ENCODE measurements around the gene SKA3. TPM values are rescaled to one million over a fixed set of nuclear protein-coding genes. Genes with fewer than 3 reads are reported as not detected.

The SKA3 gene
- total RNA-seq, 1 experiment from 2014 or later = 42.1 TPM

DNA sequence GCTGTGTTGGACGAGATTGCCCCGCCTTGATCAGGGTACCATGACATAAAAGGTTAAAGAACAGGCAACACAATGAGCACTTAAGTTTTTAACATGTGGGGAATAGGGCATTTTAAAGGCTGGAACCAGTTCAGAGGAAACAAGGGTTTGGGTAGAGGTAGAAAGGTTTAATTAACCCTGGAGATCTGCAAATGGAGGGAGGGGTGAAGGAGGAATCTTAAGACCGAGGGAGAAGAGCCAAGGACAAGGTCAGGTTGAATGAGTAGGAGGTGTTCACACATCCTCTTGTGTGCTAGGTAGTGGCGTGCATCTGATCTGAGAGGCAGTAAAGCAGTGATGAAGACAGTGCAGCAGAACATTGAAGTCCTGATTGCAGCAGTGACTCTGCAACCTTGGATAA, 28.5 kb downstream of the SKA3 start (continued):
- TF ChIP-seq, protein P1, sequence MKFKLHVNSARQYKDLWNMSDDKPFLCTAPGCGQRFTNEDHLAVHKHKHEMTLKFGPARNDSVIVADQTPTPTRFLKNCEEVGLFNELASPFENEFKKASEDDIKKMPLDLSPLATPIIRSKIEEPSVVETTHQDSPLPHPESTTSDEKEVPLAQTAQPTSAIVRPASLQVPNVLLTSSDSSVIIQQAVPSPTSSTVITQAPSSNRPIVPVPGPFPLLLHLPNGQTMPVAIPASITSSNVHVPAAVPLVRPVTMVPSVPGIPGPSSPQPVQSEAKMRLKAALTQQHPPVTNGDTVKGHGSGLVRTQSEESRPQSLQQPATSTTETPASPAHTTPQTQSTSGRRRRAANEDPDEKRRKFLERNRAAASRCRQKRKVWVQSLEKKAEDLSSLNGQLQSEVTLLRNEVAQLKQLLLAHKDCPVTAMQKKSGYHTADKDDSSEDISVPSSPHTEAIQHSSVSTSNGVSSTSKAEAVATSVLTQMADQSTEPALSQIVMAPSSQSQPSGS (CRISPR knock-in tag; IDR thresholded peaks at IDR 0.05; ENCODE audit: borderline replicate concordance, low read depth) = no peak
- no peak for TF ChIP-seq GABPB1 (CRISPR knock-in tag; IDR thresholded peaks at IDR 0.05)
- no peak for TF ChIP-seq ZNF138 (CRISPR knock-in tag; conservative IDR thresholded peaks at IDR 0.05)
- no peak for TF ChIP-seq ZBTB21 (CRISPR knock-in tag; IDR thresholded peaks at IDR 0.05; ENCODE audit: borderline replicate concordance)
- TF ChIP-seq, protein P2, sequence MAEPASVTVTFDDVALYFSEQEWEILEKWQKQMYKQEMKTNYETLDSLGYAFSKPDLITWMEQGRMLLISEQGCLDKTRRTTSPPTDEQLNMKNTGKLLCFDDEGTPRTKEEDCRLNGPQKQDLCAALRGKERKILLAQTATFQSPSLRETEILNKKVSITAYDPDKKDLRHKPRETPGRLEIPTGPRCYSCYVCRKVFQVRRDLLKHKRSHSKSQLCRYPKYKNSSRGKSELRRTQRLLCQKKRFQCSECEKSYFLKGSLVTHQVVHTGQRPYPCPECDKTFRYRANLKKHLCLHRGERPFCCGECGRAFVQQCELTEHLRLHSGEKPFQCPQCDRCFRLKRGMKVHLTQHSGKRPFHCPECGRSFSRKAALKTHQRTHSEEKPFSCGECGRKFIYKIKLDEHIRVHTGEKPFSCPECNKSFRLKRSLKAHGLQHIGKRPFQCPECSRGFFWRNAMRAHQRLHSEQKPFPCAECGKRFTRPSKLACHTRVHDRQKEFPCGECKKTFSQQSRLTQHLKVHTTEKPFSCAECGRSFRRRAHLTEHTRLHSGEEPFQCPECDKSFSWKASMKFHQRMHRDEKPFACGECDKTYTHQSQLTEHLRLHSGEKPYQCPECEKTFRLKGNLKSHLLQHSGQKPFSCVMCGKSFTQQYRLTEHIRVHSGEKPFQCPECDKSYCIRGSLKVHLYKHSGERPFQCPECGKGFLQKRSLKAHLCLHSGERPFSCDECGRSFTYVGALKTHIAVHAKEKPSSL (CRISPR knock-in tag; conservative IDR thresholded peaks at IDR 0.05) = 0 out of 2 replicates have a peak, but pooled peaks have one; percentile 18
- TF ChIP-seq, protein P3, sequence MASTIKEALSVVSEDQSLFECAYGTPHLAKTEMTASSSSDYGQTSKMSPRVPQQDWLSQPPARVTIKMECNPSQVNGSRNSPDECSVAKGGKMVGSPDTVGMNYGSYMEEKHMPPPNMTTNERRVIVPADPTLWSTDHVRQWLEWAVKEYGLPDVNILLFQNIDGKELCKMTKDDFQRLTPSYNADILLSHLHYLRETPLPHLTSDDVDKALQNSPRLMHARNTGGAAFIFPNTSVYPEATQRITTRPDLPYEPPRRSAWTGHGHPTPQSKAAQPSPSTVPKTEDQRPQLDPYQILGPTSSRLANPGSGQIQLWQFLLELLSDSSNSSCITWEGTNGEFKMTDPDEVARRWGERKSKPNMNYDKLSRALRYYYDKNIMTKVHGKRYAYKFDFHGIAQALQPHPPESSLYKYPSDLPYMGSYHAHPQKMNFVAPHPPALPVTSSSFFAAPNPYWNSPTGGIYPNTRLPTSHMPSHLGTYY (CRISPR knock-in tag; IDR thresholded peaks at IDR 0.05) = peak; percentile 41; the same call in 1 of the 2 replicates
- TF ChIP-seq, protein P4, sequence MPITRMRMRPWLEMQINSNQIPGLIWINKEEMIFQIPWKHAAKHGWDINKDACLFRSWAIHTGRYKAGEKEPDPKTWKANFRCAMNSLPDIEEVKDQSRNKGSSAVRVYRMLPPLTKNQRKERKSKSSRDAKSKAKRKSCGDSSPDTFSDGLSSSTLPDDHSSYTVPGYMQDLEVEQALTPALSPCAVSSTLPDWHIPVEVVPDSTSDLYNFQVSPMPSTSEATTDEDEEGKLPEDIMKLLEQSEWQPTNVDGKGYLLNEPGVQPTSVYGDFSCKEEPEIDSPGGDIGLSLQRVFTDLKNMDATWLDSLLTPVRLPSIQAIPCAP (CRISPR knock-in tag; IDR thresholded peaks at IDR 0.05) = no peak
- no peak for TF ChIP-seq NR3C1 (CRISPR knock-in tag; conservative IDR thresholded peaks at IDR 0.05; ENCODE audit: low read depth)
- TF ChIP-seq RORB (CRISPR knock-in tag; IDR thresholded peaks at IDR 0.05) = no peak
- no peak for TF ChIP-seq SP1 (CRISPR knock-in tag; conservative IDR thresholded peaks at IDR 0.05)
- TF ChIP-seq ZNF263 (CRISPR knock-in tag; IDR thresholded peaks at IDR 0.05; ENCODE audit: low read depth) = no peak
- peak; percentile 46; the same call in 1 of the 2 replicates for TF ChIP-seq PRRX2 (CRISPR knock-in tag; IDR thresholded peaks at IDR 0.05)
- peak; percentile 70; the same call in 1 of the 2 replicates for TF ChIP-seq ZNF416 (CRISPR knock-in tag; IDR thresholded peaks at IDR 0.05)
- no peak for TF ChIP-seq ZNF423 (CRISPR knock-in tag; IDR thresholded peaks at IDR 0.05)
- TF ChIP-seq ELF4 (CRISPR knock-in tag; IDR thresholded peaks at IDR 0.05; ENCODE audit: low read depth) = no peak
- TF ChIP-seq, protein P5, sequence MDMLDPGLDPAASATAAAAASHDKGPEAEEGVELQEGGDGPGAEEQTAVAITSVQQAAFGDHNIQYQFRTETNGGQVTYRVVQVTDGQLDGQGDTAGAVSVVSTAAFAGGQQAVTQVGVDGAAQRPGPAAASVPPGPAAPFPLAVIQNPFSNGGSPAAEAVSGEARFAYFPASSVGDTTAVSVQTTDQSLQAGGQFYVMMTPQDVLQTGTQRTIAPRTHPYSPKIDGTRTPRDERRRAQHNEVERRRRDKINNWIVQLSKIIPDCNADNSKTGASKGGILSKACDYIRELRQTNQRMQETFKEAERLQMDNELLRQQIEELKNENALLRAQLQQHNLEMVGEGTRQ (CRISPR knock-in tag; IDR thresholded peaks at IDR 0.05) = no peak
- TF ChIP-seq, protein P6, sequence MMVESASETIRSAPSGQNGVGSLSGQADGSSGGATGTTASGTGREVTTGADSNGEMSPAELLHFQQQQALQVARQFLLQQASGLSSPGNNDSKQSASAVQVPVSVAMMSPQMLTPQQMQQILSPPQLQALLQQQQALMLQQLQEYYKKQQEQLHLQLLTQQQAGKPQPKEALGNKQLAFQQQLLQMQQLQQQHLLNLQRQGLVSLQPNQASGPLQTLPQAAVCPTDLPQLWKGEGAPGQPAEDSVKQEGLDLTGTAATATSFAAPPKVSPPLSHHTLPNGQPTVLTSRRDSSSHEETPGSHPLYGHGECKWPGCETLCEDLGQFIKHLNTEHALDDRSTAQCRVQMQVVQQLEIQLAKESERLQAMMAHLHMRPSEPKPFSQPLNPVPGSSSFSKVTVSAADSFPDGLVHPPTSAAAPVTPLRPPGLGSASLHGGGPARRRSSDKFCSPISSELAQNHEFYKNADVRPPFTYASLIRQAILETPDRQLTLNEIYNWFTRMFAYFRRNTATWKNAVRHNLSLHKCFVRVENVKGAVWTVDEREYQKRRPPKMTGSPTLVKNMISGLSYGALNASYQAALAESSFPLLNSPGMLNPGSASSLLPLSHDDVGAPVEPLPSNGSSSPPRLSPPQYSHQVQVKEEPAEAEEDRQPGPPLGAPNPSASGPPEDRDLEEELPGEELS (CRISPR knock-in tag; IDR thresholded peaks at IDR 0.05) = no peak
- TF ChIP-seq SMAD4 (CRISPR knock-in tag; IDR thresholded peaks at IDR 0.05) = no peak
- TF ChIP-seq, protein P7, sequence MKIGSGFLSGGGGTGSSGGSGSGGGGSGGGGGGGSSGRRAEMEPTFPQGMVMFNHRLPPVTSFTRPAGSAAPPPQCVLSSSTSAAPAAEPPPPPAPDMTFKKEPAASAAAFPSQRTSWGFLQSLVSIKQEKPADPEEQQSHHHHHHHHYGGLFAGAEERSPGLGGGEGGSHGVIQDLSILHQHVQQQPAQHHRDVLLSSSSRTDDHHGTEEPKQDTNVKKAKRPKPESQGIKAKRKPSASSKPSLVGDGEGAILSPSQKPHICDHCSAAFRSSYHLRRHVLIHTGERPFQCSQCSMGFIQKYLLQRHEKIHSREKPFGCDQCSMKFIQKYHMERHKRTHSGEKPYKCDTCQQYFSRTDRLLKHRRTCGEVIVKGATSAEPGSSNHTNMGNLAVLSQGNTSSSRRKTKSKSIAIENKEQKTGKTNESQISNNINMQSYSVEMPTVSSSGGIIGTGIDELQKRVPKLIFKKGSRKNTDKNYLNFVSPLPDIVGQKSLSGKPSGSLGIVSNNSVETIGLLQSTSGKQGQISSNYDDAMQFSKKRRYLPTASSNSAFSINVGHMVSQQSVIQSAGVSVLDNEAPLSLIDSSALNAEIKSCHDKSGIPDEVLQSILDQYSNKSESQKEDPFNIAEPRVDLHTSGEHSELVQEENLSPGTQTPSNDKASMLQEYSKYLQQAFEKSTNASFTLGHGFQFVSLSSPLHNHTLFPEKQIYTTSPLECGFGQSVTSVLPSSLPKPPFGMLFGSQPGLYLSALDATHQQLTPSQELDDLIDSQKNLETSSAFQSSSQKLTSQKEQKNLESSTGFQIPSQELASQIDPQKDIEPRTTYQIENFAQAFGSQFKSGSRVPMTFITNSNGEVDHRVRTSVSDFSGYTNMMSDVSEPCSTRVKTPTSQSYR (CRISPR knock-in tag; IDR thresholded peaks at IDR 0.05) = no peak
- TF ChIP-seq, protein P8, sequence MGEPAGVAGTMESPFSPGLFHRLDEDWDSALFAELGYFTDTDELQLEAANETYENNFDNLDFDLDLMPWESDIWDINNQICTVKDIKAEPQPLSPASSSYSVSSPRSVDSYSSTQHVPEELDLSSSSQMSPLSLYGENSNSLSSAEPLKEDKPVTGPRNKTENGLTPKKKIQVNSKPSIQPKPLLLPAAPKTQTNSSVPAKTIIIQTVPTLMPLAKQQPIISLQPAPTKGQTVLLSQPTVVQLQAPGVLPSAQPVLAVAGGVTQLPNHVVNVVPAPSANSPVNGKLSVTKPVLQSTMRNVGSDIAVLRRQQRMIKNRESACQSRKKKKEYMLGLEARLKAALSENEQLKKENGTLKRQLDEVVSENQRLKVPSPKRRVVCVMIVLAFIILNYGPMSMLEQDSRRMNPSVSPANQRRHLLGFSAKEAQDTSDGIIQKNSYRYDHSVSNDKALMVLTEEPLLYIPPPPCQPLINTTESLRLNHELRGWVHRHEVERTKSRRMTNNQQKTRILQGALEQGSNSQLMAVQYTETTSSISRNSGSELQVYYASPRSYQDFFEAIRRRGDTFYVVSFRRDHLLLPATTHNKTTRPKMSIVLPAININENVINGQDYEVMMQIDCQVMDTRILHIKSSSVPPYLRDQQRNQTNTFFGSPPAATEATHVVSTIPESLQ (CRISPR knock-in tag; IDR thresholded peaks at IDR 0.05) = no peak
- no peak for TF ChIP-seq ATF1 (CRISPR knock-in tag; IDR thresholded peaks at IDR 0.05)
- 0 out of 2 replicates have a peak, but pooled peaks have one; percentile 40 for TF ChIP-seq NFATC4 (CRISPR knock-in tag; IDR thresholded peaks at IDR 0.05)
- TF ChIP-seq, protein P9, sequence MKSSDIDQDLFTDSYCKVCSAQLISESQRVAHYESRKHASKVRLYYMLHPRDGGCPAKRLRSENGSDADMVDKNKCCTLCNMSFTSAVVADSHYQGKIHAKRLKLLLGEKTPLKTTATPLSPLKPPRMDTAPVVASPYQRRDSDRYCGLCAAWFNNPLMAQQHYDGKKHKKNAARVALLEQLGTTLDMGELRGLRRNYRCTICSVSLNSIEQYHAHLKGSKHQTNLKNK (CRISPR knock-in tag; IDR thresholded peaks at IDR 0.05) = peak; percentile 55; the same call in 1 of the 2 replicates
- TF ChIP-seq ZNF232 (CRISPR knock-in tag; IDR thresholded peaks at IDR 0.05) = no peak
- peak; percentile 75; the same call in 1 of the 2 replicates for TF ChIP-seq ZNF671 (CRISPR knock-in tag; IDR thresholded peaks at IDR 0.05)
- TF ChIP-seq, protein P10, sequence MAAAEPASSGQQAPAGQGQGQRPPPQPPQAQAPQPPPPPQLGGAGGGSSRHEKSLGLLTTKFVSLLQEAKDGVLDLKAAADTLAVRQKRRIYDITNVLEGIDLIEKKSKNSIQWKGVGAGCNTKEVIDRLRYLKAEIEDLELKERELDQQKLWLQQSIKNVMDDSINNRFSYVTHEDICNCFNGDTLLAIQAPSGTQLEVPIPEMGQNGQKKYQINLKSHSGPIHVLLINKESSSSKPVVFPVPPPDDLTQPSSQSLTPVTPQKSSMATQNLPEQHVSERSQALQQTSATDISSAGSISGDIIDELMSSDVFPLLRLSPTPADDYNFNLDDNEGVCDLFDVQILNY (CRISPR knock-in tag; IDR thresholded peaks at IDR 0.05) = no peak

Measured in WTC11 (cell line).